Upper lobe of left lung (tissue), 4 donors: ENCODE data around the gene MARCO.

ENCODE experiments used
- CTCF ChIP-seq, 6 experiments: fragments of 450-650 bp in 4 of 6; fragments of 200-600 bp in 2 of 6; sonication (generic) in 2 of 6; IDR thresholded peaks; one replicate each; pipeline ENCODE4 v1.5.1; 2016 to 2019; ENCODE audit warnings: antibody characterized with exemption in 6 of 6
- POLR2AphosphoS5 ChIP-seq, 2 donors: sonication (generic); formaldehyde crosslinking; IDR thresholded peaks; one replicate each; pipeline ENCODE4 v1.5.1; 2017; ENCODE audit warnings: antibody characterized with exemption in 2 of 2

GRCh38 chr2:119024152-119024551 lies 82.2 kb downstream of the MARCO start:
- TF ChIP-seq CTCF (IDR thresholded peaks at IDR 0.05) (no peak), POLR2AphosphoS5 (IDR thresholded peaks at IDR 0.05) (no peak)
